GM23248 (cell line): Measurements from ENCODE around the gene TCF15.

Source experiments
- EZH2 ChIP-seq: fragments of 200-600 bp; sonication (generic); IDR thresholded peaks from 2 replicates; pipeline ENCODE4 v1.6.1; 2018; ENCODE audit warnings: antibody characterized with exemption, mild to moderate bottlenecking; ENCODE audit not compliant: insufficient read depth, poor library complexity, severe bottlenecking
- EZH2phosphoT487 ChIP-seq: fragments of 200-600 bp; sonication (generic); IDR thresholded peaks from 2 replicates; pipeline ENCODE4 v1.6.1; 2018; ENCODE audit warnings: antibody characterized with exemption, moderate library complexity, mild to moderate bottlenecking, low read depth; ENCODE audit not compliant: insufficient read depth

DNA sequence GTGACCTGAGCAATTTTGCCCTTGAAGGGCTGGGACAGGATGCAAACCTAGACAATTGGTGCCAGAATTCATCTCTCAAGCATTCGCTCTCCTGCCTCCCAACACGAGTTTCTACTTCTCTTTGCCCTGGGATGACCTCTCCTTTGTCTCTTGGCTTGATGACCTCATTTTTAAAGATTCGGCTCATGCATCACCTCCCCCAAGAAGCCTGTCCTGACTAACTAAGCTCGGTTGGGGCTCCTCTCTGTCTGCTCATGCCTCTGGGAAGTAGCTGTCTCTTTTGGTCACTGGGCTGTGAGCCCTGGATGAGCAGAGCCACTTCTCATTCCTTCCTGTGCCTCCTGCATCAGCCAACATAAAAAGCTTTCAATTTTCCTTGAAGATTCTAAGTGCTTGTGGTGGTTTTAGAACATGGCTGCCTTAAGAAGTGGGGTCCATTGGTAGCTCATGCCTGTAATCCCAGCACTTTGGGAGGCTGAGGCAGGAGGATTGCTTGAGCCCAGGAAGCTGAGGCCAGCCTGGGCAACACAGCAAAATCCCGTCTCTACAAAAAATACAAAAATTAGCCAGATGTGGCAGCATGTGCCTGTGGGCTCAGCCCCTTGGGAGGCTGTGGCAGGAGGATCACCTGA lies 11.1 kb upstream of the TCF15 start:
- TF ChIP-seq EZH2 (no peak), EZH2phosphoT487 (no peak)
